ENCODE results near the gene SANBR.

The SANBR gene

GRCh38 chr2:61089797-61090196 is 24.1 kb downstream of the SANBR start:
- H3K27ac ChIP-seq (ENCODE audit: low read length) = no peak overlapping the region
- no peaks in the 10 kb centered on the region for H3K4me1 ChIP-seq (ENCODE audit: control insufficient read depth, insufficient read depth, low read length)
- H3K27me3 ChIP-seq (ENCODE audit: control insufficient read depth in 1 of 2, insufficient read depth in 2 of 2, low read length in 2 of 2) = no peaks in the 10 kb centered on the region
- no peaks in the 10 kb centered on the region for H3K9me3 ChIP-seq (ENCODE audit: control insufficient read depth in 2 of 2, low read length in 2 of 2)
- peaks cover 4 to 10% of the 10 kb centered on the region in 2 donors for H3K36me3 ChIP-seq (ENCODE audit: control insufficient read depth in 2 of 2, insufficient read depth in 2 of 2, low read length in 2 of 2)
- H3K4me3 ChIP-seq (ENCODE audit: low read length in 2 of 2) = no peak overlapping the region
- H3K9ac ChIP-seq (ENCODE audit: low read length in 2 of 2) = no peak overlapping the region

- Histone ChIP-seq H3K27me3 (ENCODE audit: control insufficient read depth in 1 of 2, insufficient read depth in 2 of 2, low read length in 2 of 2) (no peaks in the 10 kb centered on the region), H3K27ac (ENCODE audit: low read length) (no peak overlapping the region), H3K4me1 (ENCODE audit: control insufficient read depth, insufficient read depth, low read length) (no peaks in the 10 kb centered on the region), H3K9me3 (ENCODE audit: control insufficient read depth in 2 of 2, low read length in 2 of 2) (no peaks in the 10 kb centered on the region), H3K36me3 (ENCODE audit: control insufficient read depth in 2 of 2, insufficient read depth in 2 of 2, low read length in 2 of 2) (peaks cover 4 to 8% of the 10 kb centered on the region in 2 donors), H3K4me3 (ENCODE audit: low read length in 2 of 2) (no peak overlapping the region), H3K9ac (ENCODE audit: low read length in 2 of 2) (no peak overlapping the region)
Measured at GRCh38 chr2:61090386-61090921, 24.8 kb downstream of the SANBR start.

GRCh38 chr2:61091485-61091884 is 25.8 kb downstream of the SANBR start:
- no peaks in the 10 kb centered on the region for H3K4me1 ChIP-seq (ENCODE audit: control insufficient read depth, insufficient read depth, low read length)
- no peak overlapping the region for H3K9ac ChIP-seq (ENCODE audit: low read length in 2 of 2)
- H3K4me3 ChIP-seq (ENCODE audit: low read length in 2 of 2) = no peak overlapping the region
- H3K27me3 ChIP-seq (ENCODE audit: control insufficient read depth in 1 of 2, insufficient read depth in 2 of 2, low read length in 2 of 2) = no peaks in the 10 kb centered on the region
- H3K9me3 ChIP-seq (ENCODE audit: control insufficient read depth in 2 of 2, low read length in 2 of 2) = no peaks in the 10 kb centered on the region
- H3K27ac ChIP-seq (ENCODE audit: low read length) = no peak overlapping the region
- H3K36me3 ChIP-seq (ENCODE audit: control insufficient read depth in 2 of 2, insufficient read depth in 2 of 2, low read length in 2 of 2) = peaks cover 4 to 8% of the 10 kb centered on the region in 2 donors

GRCh38 chr2:61096438-61096837 is 30.8 kb downstream of the SANBR start:
- no peaks in the 10 kb centered on the region for H3K36me3 ChIP-seq (ENCODE audit: control insufficient read depth in 2 of 2, insufficient read depth in 2 of 2, low read length in 2 of 2)
- no peak overlapping the region for H3K4me3 ChIP-seq (ENCODE audit: low read length in 2 of 2)
- no peaks in the 10 kb centered on the region for H3K9me3 ChIP-seq (ENCODE audit: control insufficient read depth in 2 of 2, low read length in 2 of 2)
- H3K27ac ChIP-seq (ENCODE audit: low read length) = no peak overlapping the region
- H3K9ac ChIP-seq (ENCODE audit: low read length in 2 of 2) = no peak overlapping the region
- H3K4me1 ChIP-seq (ENCODE audit: control insufficient read depth, insufficient read depth, low read length) = no peaks in the 10 kb centered on the region
- H3K27me3 ChIP-seq (ENCODE audit: control insufficient read depth in 1 of 2, insufficient read depth in 2 of 2, low read length in 2 of 2) = no peaks in the 10 kb centered on the region

- H3K27me3 ChIP-seq (ENCODE audit: control insufficient read depth in 1 of 2, insufficient read depth in 2 of 2, low read length in 2 of 2) = no peaks in the 10 kb centered on the region
Measured at GRCh38 chr2:61100801-61101200, 35.1 kb downstream of the SANBR start.

GRCh38 chr2:61109291-61109690 is 43.6 kb downstream of the SANBR start:
- Histone ChIP-seq H3K9me3 (ENCODE audit: control insufficient read depth in 2 of 2, low read length in 2 of 2) (no peaks in the 10 kb centered on the region), H3K27ac (ENCODE audit: low read length) (no peak overlapping the region), H3K36me3 (ENCODE audit: control insufficient read depth in 2 of 2, insufficient read depth in 2 of 2, low read length in 2 of 2) (no peaks in the 10 kb centered on the region), H3K4me1 (ENCODE audit: control insufficient read depth, insufficient read depth, low read length) (no peaks in the 10 kb centered on the region), H3K4me3 (ENCODE audit: low read length in 2 of 2) (no peak overlapping the region), H3K27me3 (ENCODE audit: control insufficient read depth in 1 of 2, insufficient read depth in 2 of 2, low read length in 2 of 2) (no peaks in the 10 kb centered on the region), H3K9ac (ENCODE audit: low read length in 2 of 2) (no peak overlapping the region)

More at GRCh38 chr2:61100801-61101200, 35.1 kb downstream of the SANBR start:
- H3K4me1 ChIP-seq (ENCODE audit: control insufficient read depth, insufficient read depth, low read length) = no peaks in the 10 kb centered on the region
- no peak overlapping the region for H3K9ac ChIP-seq (ENCODE audit: low read length in 2 of 2)
- no peak overlapping the region for H3K4me3 ChIP-seq (ENCODE audit: low read length in 2 of 2)
- no peaks in the 10 kb centered on the region for H3K9me3 ChIP-seq (ENCODE audit: control insufficient read depth in 2 of 2, low read length in 2 of 2)
- H3K36me3 ChIP-seq (ENCODE audit: control insufficient read depth in 2 of 2, insufficient read depth in 2 of 2, low read length in 2 of 2) = peaks cover 0 to 2% of the 10 kb centered on the region in 2 donors
- H3K27ac ChIP-seq (ENCODE audit: low read length) = no peak overlapping the region

- Histone ChIP-seq H3K27ac (ENCODE audit: low read length) (no peak overlapping the region), H3K9me3 (ENCODE audit: control insufficient read depth in 2 of 2, low read length in 2 of 2) (no peaks in the 10 kb centered on the region), H3K9ac (ENCODE audit: low read length in 2 of 2) (no peak overlapping the region), H3K4me1 (ENCODE audit: control insufficient read depth, insufficient read depth, low read length) (no peaks in the 10 kb centered on the region), H3K36me3 (ENCODE audit: control insufficient read depth in 2 of 2, insufficient read depth in 2 of 2, low read length in 2 of 2) (no peaks in the 10 kb centered on the region), H3K4me3 (ENCODE audit: low read length in 2 of 2) (no peak overlapping the region), H3K27me3 (ENCODE audit: control insufficient read depth in 1 of 2, insufficient read depth in 2 of 2, low read length in 2 of 2) (no peaks in the 10 kb centered on the region)
Measured at GRCh38 chr2:61111708-61112107, 46.0 kb downstream of the SANBR start.

GRCh38 chr2:61114147-61114546 is 48.5 kb downstream of the SANBR start:
- Histone ChIP-seq H3K27ac (ENCODE audit: low read length) (no peak overlapping the region), H3K9me3 (ENCODE audit: control insufficient read depth in 2 of 2, low read length in 2 of 2) (no peaks in the 10 kb centered on the region), H3K27me3 (ENCODE audit: control insufficient read depth in 1 of 2, insufficient read depth in 2 of 2, low read length in 2 of 2) (no peaks in the 10 kb centered on the region), H3K4me1 (ENCODE audit: control insufficient read depth, insufficient read depth, low read length) (no peaks in the 10 kb centered on the region), H3K36me3 (ENCODE audit: control insufficient read depth in 2 of 2, insufficient read depth in 2 of 2, low read length in 2 of 2) (peaks cover 3% of the 10 kb centered on the region in 2 donors), H3K4me3 (ENCODE audit: low read length in 2 of 2) (no peak overlapping the region), H3K9ac (ENCODE audit: low read length in 2 of 2) (no peak overlapping the region)

All from stomach smooth muscle (tissue), 2 donors.